Ascending aorta (tissue), 2 donors: ENCODE data around the gene CREB3L4. TPM values are rescaled to one million over a fixed set of nuclear protein-coding genes. Genes with fewer than 3 reads are reported as not detected.

Experiments used
- DNase-seq, 2 donors: peaks; one replicate each; pipeline ENCODE4 v3.0.0-alpha.2; 2019; ENCODE audit warnings: low spot score in 2 of 2
- H3K27ac ChIP-seq, 2 donors: fragments of 200-600 bp; sonication (generic); one replicate each; pipeline ENCODE4 v1.5.1; 2016 to 2017; ENCODE audit warnings: mild to moderate bottlenecking in 1 of 2
- H3K27me3 ChIP-seq: fragments of 200-600 bp; sonication (generic); one replicate; pipeline ENCODE4 v1.5.1; 2017
- H3K36me3 ChIP-seq, 2 donors: fragments of 200-600 bp; sonication (generic); one replicate each; pipeline ENCODE4 v1.5.1; 2016
- H3K4me1 ChIP-seq, 2 donors: fragments of 200-600 bp; sonication (generic); one replicate each; pipeline ENCODE4 v1.5.1; 2016 to 2017; ENCODE audit warnings: mild to moderate bottlenecking in 1 of 2
- H3K4me3 ChIP-seq, 2 donors: fragments of 200-600 bp; sonication (generic); one replicate each; pipeline ENCODE4 v1.5.1; 2016 to 2017; ENCODE audit warnings: mild to moderate bottlenecking in 1 of 2
- H3K9me3 ChIP-seq, 2 donors: fragments of 200-600 bp; sonication (generic); one replicate each; pipeline ENCODE4 v1.5.1; 2016
- intact Hi-C: fragments of 100-400 bp; cut with DNase I; formaldehyde crosslinking; loops from one replicate; pipeline ENCODE4 v1.15.1; 2023
- total RNA-seq: library from RNA; depleted of rRNA; stranded (reverse); fragments of >200 nt; gene quantifications from one replicate; pipeline ENCODE4 v1.1.0, GENCODE V29; 2016
- TF ChIP-seq, protein P1 (sequence below), 3 experiments: fragments of 200-600 bp in 2 of 3; fragments of 450-650 bp in 1 of 3; sonication (generic) in 2 of 3; IDR thresholded peaks; one replicate each; pipeline ENCODE4 v1.5.1; 2016 to 2019; ENCODE audit warnings: antibody characterized with exemption in 3 of 3, mild to moderate bottlenecking in 1 of 3, moderate library complexity in 1 of 3

CREB3L4 gene
- total RNA-seq, 1 donor from 2014 or later, result 6.3 TPM

DNA sequence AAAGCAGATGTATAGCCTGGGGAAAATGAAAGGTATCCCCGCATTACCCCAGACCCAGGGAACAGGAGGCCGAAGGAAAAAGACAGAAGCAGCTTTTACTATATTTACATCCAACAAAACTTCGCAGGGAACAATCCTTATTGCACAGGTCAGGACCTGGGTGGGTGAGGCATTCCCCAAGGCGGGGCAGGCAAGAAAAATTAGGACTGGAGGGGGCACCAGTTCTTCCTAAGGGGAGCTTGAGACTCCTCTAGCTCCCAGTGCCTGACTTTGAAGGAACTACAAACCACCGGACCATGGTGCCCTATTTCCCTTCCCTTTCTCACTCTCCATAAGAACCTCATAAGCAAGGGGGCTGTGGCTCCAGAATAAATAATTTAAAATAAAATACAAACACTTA is 38.3 kb upstream of the CREB3L4 start:
- Histone ChIP-seq H3K27ac (no peak overlapping the region), H3K9me3 (no peaks in the 10 kb centered on the region), H3K36me3 (peaks cover 34 to 41% of the 10 kb centered on the region in 2 donors), H3K4me1 (no peaks in the 10 kb centered on the region), H3K4me3 (no peak overlapping the region), H3K27me3 (no peaks in the 10 kb centered on the region)
- DNase-seq, result no peak
- TF ChIP-seq, protein P1, sequence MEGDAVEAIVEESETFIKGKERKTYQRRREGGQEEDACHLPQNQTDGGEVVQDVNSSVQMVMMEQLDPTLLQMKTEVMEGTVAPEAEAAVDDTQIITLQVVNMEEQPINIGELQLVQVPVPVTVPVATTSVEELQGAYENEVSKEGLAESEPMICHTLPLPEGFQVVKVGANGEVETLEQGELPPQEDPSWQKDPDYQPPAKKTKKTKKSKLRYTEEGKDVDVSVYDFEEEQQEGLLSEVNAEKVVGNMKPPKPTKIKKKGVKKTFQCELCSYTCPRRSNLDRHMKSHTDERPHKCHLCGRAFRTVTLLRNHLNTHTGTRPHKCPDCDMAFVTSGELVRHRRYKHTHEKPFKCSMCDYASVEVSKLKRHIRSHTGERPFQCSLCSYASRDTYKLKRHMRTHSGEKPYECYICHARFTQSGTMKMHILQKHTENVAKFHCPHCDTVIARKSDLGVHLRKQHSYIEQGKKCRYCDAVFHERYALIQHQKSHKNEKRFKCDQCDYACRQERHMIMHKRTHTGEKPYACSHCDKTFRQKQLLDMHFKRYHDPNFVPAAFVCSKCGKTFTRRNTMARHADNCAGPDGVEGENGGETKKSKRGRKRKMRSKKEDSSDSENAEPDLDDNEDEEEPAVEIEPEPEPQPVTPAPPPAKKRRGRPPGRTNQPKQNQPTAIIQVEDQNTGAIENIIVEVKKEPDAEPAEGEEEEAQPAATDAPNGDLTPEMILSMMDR (IDR thresholded peaks at IDR 0.05), result no peak
- intact Hi-C loops, result no loop called here

DNA sequence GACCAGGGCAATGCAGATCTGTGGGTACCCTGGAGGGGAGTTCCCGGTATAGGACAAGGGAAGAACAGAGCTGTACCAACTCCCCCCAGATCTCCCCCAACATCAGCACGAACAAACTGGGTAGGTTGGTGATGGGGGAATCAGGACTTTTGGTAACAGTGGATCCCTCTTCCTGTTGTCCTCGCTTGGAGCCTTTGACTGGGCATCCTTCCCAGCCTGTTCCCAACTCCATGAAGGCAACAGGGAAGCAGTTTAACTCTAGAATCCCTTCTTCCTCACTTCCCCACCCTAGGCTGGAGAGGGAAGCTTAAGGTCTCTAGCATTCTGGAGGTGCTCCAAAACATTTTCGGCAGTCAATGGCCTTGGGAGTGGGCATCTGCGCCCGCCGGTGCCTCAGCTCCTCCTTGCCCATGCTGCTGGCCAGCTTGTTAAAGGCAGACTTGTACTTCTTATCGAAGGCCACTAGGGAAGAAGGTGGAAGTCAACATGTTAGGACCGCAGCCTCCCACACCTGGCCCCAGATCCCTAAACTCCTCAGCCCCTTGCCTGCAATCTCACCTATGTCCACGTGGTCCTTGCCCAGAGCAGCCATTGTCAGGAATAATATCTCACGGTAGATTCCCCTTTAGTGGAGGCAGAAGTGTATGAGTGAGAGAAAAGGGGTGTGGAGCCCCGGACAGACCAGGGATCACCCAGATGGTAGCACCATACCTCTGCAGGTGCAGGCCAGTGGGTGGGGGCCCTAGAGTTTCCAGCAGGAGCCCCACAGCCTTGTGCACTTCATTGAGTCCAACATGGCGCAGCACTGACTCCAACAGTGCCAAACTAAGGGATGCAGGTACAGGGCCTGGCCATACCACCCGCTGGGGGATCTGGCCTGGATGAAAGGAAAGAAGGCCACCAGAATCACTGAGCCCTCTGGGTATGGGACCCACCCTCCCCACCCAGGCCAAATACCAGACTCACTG is 37.4 kb upstream of the CREB3L4 start:
- no peak overlapping the region for H3K27ac ChIP-seq
- no peak overlapping the region for H3K4me3 ChIP-seq
- H3K4me1 ChIP-seq, result no peaks in the 10 kb centered on the region
- DNase-seq, result no peak
- H3K9me3 ChIP-seq, result no peaks in the 10 kb centered on the region
- H3K36me3 ChIP-seq, result peaks cover 42 to 49% of the 10 kb centered on the region in 2 donors
- H3K27me3 ChIP-seq, result no peaks in the 10 kb centered on the region
- TF ChIP-seq, protein P1 (IDR thresholded peaks at IDR 0.05), result no peak
- intact Hi-C loops, result no loop called here

DNA sequence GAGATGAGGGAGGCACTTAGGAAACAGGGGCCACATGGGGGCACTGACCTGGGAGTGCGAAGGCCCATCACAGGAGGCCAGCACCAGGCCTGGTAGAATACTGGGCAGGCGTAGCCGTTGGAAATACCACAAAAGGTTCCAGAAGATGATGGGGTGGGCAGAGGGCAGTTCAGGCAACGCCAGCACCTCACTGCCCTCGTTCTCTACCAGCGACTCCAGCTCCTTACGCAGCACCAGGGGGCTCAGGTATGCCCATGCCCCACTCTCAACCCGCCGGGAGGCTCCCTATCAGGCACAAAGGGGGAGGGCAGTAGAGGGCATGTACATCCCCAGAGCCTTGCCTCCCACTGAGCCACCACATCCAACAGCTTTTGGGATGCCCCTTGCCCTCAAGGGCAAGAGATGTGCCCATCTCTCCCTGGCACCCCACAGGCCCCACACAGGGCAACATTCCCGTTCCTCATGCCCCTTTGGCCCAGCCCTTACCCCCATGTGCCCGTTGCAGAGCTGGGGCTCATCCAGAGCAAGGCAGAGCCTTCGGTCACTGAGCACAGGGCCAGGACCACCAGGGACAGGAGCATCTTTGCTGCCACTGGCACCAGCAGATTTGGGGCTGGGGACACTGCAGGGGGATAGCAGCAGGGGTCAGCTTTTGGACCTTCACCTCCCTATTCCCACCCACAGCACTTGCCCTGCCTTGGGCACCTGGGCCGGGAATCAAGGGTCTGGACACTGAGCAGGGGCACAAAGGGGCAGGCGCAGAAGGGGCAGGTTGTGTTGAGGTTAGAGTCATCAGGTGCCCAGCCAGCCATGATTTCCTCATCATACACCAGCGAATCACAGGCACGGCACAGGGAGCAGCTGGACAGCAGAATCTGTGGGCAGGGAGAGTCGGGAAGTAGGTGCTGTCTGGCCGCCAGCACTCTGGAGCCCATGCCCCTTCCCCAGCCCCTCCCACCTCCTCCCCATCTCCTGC is 35.3 kb upstream of the CREB3L4 start:
- intact Hi-C loops, result no loop called here
- no peaks in the 10 kb centered on the region for H3K9me3 ChIP-seq
- H3K27me3 ChIP-seq, result no peaks in the 10 kb centered on the region
- no peak overlapping the region for H3K4me3 ChIP-seq
- TF ChIP-seq, protein P1 (IDR thresholded peaks at IDR 0.05), result no peak
- no peaks in the 10 kb centered on the region for H3K4me1 ChIP-seq
- DNase-seq, result no peak
- no peak overlapping the region for H3K27ac ChIP-seq
- peaks cover 63 to 71% of the 10 kb centered on the region in 2 donors for H3K36me3 ChIP-seq

DNA sequence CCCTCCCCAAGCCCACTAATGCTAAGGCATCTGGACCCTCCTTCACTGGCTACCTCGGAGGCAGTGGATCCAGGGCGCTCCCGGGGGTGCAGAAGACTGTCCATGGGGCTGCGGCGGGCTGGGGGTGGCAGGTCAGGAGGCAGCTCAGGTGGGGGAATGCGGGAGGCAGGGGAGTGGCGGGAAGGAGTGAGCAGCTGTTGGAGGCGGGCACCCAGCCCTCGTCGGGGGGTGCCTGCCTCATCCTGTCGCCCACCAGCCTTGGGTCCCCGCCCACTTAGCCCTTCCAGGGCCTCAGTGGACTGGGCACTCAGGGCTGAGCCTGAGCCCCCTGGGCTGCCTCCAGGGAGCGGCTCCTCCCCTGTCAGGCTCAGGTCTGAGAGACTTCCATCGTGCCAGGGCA is 34.3 kb upstream of the CREB3L4 start:
- Histone ChIP-seq H3K9me3 (no peaks in the 10 kb centered on the region), H3K4me1 (no peaks in the 10 kb centered on the region), H3K36me3 (peaks cover 70 to 78% of the 10 kb centered on the region in 2 donors), H3K27me3 (no peaks in the 10 kb centered on the region), H3K27ac (no peak overlapping the region), H3K4me3 (no peak overlapping the region)
- intact Hi-C loops, result no loop called here
- no peak for DNase-seq
- TF ChIP-seq, protein P1 (IDR thresholded peaks at IDR 0.05), result no peak

DNA sequence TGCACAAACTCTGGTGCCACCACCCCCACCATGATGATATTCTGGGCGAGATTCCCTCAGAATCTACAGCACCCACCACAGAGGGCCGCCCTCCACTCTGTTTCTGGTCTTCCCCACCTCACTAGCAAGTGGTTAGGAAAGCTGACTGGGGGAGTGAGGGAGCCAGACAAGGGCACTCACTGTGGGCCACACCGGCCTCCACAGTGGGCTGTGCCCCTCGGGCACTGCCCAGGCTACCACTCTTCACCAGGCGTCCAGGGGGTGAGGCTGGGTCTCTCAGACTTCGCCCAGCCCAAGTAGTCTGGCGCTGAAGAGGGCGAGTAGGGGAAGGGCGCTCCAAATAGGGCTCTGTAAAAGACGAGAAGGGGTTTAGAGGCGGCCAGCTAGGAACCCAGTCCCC is 33.7 kb upstream of the CREB3L4 start:
- peaks cover 70 to 82% of the 10 kb centered on the region in 2 donors for H3K36me3 ChIP-seq
- intact Hi-C loops, result no loop called here

More for the DNA sequence above, 33.7 kb upstream of the CREB3L4 start:
- Histone ChIP-seq H3K9me3 (no peaks in the 10 kb centered on the region), H3K4me3 (no peak overlapping the region), H3K4me1 (no peaks in the 10 kb centered on the region), H3K27me3 (no peaks in the 10 kb centered on the region), H3K27ac (no peak overlapping the region)
- no peak for DNase-seq
- TF ChIP-seq, protein P1 (IDR thresholded peaks at IDR 0.05), result no peak
